ENCODE results near the gene ITPR2.
"Not testable (repeated sequence)": the region's sequence is repeated elsewhere in the genome, so short reads cannot be mapped to it uniquely, and the experiment has no call there.

The ITPR2 gene

GRCh38 chr12:26668230-26668629 is 164.8 kb downstream of the ITPR2 start:
- no peak for DNase-seq (ENCODE audit: low spot score)

GRCh38 chr12:26666286-26666685 is 166.7 kb downstream of the ITPR2 start:
- DNase-seq (ENCODE audit: low spot score) = no peak

DNA sequence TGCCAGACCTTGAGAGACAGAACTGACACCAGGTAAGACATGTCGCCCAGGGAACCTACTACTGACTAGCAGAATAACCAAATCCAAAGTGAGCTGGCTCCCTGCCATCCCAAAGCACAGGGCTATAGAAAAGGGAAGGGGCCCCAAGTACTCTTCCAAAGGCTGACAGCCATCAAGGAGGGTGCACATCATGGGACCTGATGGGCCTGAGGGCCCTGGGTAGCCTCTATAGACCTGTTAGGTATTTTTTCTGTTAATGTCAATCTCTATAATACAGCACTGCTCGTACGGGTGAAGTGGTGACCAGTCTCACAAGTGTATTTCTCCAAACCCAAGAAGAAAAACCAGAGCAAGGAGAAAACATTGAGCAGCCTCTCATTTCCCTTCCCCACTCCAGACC is 171.6 kb downstream of the ITPR2 start:
- DNase-seq (ENCODE audit: low spot score) = no peak

- no peak for DNase-seq (ENCODE audit: low spot score)
Observed at GRCh38 chr12:26659930-26660329, 173.1 kb downstream of the ITPR2 start.

DNA sequence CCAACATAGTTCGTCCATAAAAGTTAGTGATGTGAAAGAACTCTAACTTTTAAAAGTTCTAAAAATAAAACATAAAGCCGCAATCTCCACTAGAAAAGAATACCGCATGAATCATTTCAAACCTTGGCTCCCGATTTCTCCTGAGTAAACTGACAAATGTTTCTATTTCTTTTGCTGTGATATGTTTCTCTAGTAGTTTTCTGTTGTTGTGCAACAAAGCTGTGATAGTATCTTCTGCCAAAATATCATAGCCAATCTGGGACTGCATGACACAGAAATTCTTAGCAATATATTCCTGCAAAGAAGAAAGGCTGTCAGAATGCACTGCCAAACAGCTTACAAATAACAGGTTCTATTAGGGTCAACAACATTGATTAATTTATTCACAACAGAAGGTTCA is 174.0 kb downstream of the ITPR2 start:
- DNase-seq (ENCODE audit: low spot score) = no peak

GRCh38 chr12:26654623-26655022 is 178.4 kb downstream of the ITPR2 start:
- no peak for DNase-seq (ENCODE audit: low spot score)

- DNase-seq (ENCODE audit: low spot score) = peak; percentile 78
Observed at GRCh38 chr12:26651566-26652188, 181.3 kb downstream of the ITPR2 start.

- DNase-seq (ENCODE audit: low spot score) = no peak
Observed at GRCh38 chr12:26651036-26651435, 182.0 kb downstream of the ITPR2 start.

DNA sequence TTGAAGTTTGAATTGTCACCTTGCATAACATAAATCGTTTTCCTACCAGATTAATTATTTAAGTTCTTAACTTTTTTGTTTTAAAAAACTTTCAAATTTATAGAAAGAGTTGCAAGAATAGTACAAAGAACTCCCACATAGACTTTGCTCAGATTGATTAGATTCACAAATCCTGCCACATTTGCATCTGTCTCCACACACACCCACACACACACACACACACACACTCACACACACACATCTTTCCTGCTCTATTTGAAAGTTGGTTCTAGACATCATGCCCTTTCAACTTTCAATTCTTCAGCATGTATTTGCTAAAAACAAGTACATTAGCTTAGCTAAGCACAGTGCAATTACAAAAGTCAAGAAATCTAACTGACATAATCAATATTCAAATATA is 184.0 kb downstream of the ITPR2 start:
- DNase-seq (ENCODE audit: low spot score) = peak; percentile 22

- DNase-seq (ENCODE audit: low spot score) = no peak
Observed at GRCh38 chr12:26648584-26648983, 184.4 kb downstream of the ITPR2 start.

- DNase-seq (ENCODE audit: low spot score) = no peak
Observed at GRCh38 chr12:26648066-26648465, 184.9 kb downstream of the ITPR2 start.

- DNase-seq (ENCODE audit: low spot score) = no peak
Observed at GRCh38 chr12:26647088-26647487, 185.9 kb downstream of the ITPR2 start.

DNA sequence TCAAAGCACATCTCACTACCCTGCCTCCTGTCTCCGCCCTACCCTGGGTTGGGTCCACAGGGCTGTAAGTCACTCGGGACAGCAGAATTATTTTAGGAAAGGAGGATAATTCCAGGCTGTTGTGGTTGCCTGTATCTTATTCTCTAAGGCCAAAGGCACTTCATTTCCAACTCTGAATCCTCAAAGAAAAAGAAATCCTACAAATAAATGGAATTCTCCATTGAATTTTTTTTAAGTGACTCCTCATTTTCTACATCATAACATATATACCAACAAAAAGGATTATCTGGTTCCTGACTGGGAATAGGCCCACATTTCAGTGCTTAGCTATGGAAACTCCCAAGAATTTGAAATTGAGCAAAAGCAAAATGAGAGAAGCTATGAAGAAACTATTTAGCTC is 186.4 kb downstream of the ITPR2 start:
- DNase-seq (ENCODE audit: low spot score) = no peak

DNA sequence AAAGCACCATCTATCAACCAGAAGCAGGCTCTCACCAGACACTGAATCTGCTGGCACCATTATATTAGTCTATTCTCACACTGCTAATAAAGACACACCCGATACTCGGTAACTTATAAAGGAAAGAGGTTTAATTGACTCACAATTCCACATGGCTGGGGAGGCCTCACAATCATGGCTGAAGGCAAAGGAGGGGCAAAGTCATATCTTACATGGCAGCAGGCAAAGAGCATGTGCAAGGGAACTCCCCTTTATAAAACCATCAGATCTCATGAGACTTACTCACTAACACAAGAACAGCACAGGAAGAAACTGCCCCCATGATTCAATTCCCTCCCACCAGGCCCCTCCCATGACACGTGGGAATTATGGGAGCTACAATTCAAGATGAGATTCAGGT is 188.6 kb downstream of the ITPR2 start:
- not testable (repeated sequence) for DNase-seq (ENCODE audit: low spot score)

DNA sequence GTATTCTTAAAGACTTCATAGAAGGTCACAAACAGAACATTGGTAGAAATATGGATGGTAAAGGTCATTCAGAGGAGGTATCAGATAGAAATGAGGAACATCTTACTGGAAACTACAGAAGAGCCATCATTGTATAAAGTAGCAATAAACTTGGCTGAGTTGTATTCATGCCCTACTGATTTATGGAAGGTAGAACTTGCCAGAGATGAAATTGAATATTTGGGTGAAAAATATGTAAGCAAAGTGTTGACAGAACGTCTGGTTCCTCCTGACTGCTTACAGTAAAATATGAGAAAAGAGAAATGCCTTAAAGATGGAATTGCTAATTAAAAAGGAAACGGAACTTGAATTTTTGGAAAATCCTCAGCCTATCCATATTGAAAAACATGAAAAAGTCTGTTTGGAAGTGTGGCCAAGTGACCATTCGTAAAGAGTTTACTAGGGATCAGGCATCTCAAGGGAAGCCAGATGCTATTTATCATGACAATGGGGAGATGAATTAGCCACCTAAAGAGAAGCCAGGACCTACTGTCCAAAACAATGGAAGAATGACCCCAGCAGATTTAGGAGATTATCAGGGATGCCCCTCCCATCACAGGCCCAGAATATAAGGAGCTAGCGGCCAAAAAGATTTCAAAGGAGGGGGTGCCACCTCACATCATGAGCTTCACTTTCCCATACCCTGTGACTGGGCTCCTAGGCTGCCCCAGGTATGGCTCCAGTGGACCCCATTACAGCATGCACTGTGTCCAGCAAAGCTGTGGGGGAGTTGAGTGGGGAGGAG is 189.3 kb downstream of the ITPR2 start:
- DNase-seq (ENCODE audit: low spot score) = no peak

DNA sequence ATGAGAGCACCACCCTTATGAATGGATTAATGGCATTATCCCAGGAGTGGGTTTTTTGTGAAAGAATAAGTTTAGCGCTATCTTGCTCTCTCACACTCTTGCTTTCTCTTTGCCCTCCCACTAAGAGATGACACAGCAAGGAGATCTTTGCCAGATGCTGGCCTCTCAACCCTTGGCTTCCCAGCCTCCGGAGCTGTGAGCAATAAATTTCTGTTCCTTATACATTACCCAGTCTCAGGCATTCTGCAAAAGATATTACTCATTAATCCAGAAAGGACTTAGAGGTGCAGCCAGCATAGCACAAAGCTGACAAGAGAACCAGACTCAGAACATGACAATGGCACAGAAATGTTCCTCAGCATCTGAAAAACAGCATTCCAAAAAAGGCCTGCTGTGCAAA is 190.6 kb downstream of the ITPR2 start:
- DNase-seq (ENCODE audit: low spot score) = no peak

DNA sequence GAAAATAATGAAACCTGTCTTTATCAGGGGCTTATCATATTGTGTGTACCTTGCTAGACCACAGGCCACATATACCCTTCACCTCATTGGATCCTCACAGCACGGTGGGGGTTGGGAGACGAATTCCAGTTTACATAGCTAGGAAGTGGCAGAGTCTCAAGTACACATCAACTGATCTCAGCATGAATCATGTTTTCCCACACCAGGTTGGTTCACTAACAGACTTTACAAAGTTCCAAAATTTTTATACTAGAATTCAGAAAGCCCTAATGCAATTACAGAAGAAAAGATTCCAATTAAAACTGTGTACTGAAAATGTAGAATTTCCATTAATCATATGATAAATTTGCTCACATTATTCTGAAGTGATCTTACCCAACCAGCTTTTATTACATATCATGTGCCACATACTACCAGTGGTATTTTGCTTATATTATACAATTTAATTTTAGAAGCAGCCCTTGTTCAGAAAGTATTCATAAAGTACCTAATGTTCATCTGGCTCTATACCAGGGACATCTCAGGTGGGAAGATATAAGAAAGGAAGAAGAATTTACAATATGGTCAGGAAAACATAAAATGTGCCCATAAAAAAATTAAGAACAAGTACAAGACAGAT is 196.2 kb downstream of the ITPR2 start:
- DNase-seq (ENCODE audit: low spot score) = no peak

DNA sequence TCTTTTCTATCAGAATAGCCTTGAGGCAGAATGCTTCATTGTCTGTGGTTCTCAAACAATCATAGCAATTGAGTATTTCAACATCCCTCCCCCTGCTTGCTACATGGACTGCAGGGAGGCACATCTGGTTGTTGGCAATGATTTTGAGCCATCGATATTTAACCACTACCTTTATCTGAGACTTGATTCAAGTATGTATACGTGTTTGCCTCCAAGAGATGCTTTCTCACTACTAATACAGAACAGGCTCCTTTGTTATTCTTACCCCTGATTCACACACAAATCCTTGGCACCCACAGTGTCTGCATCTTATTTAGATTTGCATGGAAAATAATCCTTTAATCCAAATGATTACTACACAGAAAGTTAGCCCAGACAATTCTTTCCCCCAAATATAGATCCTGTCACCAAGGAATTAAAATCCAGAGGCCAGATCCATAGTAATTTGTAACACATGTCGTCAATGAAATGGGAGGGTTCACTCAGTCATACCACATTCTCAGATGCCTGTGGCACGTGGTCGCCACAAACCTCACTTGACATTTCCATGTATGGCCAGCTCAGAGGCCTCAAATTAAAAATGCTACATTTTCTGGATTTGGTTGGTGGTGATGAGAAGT is 199.3 kb downstream of the ITPR2 start:
- DNase-seq (ENCODE audit: low spot score) = peak; percentile 76

- no peak for DNase-seq (ENCODE audit: low spot score)
Observed at GRCh38 chr12:26632756-26633155, 200.2 kb downstream of the ITPR2 start.

DNA sequence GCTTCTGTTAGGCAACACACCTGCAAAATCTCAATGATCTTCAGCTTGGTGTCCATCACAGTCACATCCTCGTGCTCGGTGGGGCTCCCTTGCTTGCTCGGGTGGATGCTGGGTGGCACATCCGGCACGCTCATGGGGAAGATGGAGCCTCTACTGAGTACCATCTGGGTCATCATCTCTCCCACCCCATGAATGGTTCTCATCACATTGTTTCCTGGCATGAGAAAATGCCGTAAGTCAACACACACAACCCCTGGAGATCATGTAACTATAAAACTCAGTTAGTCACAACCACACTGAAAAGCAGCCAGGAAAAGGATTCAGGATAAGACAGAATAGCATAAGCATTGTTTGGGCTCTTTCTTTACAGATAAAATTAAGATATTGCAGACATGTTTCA is 201.1 kb downstream of the ITPR2 start:
- no peak for DNase-seq (ENCODE audit: low spot score)

DNA sequence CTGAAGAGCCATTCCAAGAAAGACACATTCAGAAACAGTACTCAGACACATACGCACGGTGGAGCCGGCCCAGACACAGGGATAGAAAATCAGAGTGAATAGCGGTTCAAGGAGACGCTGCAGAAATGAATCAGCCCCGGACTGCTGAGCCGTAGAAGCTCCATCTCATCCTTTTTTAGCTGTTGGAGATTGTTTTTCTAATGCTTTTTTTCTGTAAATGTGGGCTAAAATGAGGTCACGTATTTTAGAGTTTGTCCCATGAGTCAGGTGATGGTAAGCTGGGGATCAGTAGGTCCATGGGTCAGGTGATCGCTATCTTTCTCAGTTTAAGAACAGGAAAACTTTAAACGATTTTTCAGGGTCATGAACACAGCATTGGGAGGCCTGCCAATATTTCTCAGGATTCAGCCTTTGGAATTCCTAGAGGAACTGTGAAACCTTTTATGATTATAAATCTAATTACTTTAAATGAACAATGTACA is 202.4 kb downstream of the ITPR2 start:
- DNase-seq (ENCODE audit: low spot score) = no peak

DNA sequence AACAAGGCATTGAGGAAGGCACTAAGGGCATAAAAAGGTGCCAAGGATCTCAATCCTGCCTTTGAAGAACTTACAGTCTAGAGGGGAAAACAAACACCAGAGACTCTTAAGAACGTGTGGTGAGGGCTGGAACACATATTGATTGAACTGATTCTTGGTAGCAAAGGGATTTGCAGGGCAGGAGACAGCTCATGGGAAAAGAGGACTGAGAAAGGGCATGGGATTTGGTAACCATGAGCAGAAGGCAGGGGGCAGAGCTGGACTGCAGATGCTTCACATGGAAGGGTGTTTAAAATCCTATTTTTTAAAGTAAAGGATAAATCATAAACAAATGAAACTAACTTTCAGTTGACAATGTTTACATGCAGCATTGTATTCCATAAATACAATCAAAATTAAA is 203.1 kb downstream of the ITPR2 start:
- DNase-seq (ENCODE audit: low spot score) = no peak

- no peak for DNase-seq (ENCODE audit: low spot score)
Observed at GRCh38 chr12:26628234-26628633, 204.8 kb downstream of the ITPR2 start.

All from putamen (tissue), 1 donor.